Adrenal gland (tissue), 5 donors: ENCODE results near the gene VSX2.

ENCODE experiments used
- CTCF ChIP-seq, 6 experiments: fragments of 450-650 bp in 4 of 6; fragments of 200-600 bp in 2 of 6; sonication (generic) in 1 of 6; IDR thresholded peaks; 1 replicate in 5 of 6; 2 replicates in 1 of 6; pipeline versions ENCODE4 v1.5.1 to v1.8.0; 2016 to 2021; ENCODE audit warnings: antibody characterized with exemption in 6 of 6, mild to moderate bottlenecking in 2 of 6, moderate library complexity in 1 of 6
- POLR2A ChIP-seq, 2 donors: fragments of 450-650 bp; IDR thresholded peaks; one replicate each; pipeline ENCODE4 v1.6.1; 2017; ENCODE audit warnings: antibody characterized with exemption in 2 of 2, mild to moderate bottlenecking in 2 of 2, moderate library complexity in 1 of 2
- donor health status: DM: no; HTN: no; CAD: no.

GRCh38 chr14:74207943-74208342, 31.3 kb upstream of the VSX2 start:
- TF ChIP-seq CTCF (IDR thresholded peaks at IDR 0.05) (no peak), POLR2A (IDR thresholded peaks at IDR 0.05) (no peak)
